ENCODE results near the gene ZNF804A.
"Not testable (repeated sequence)": the region's sequence is repeated elsewhere in the genome, so short reads cannot be mapped to it uniquely, and the experiment has no call there.

Gene ZNF804A

DNA sequence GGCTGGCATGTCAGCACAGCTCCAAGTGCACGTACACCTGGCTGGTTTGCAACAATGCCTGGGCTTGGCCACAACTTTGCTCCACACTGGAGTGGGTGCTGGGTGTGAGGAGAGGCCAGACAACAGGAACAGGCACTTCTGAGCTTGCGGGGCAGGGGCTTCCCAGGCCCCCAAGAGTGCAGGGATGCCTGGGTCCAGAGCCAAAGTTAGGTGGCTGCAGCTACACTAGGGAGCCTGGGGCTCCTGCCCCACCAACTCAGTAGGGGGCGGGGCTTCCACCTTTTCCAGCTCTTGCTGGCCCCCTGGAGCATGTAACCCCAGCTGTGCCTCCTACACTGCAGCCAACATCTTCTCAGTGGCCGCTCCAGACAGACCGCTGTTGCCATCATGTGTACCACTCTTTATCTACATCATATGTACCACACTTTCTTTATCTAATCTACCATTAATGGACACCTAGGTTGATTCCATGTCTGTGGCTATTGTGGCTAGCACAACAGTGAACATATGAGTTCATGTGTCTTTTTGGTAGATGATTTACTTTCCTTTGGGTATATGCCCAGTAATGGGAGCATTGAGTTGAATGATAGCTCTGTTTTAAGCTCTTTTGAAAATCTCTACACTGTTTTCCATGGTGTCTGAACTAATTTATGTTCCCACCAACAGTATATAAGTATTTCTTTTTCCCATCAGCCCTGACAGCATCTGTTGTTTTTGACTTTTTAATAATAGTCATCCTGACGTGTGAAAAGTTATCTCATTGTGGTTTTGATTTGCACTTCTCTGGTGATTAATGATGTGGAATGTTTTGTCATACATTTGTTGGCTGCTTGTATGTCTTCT lies 87.9 kb downstream of the ZNF804A start:
- no peak overlapping the region for H3K27ac ChIP-seq
- no peak overlapping the region for H3K4me3 ChIP-seq

GRCh38 chr2:184689638-184690037 lies 91.3 kb downstream of the ZNF804A start:
- Histone ChIP-seq H3K4me3 (no peak overlapping the region), H3K27ac (no peak overlapping the region)

DNA sequence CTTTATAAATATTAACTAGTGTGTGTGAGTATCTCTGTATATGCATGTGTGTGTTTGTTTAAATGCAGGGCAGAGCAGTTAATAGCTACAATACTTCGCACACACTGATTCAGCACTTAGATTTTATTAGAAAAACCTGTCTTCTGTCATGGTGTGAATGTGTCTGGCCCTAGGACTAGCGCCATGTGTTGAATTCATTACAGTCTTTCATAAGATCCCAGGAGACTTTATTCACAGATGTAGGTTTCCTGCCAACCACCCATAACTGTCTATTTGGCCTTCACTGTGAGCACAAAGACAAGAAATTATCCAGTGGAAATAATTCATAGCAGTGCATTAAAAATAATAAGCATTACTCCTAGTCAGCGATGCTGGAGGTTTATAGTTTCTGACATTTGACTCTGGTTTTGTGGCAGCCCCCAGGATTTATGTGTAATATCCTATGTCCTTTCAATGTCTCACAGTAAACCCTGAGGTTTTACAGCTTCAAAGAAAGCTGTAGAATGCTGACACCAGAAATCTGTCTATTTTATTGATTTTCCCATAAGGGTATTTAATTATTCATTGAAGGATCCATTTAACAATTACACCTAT lies 93.9 kb downstream of the ZNF804A start:
- H3K27ac ChIP-seq, result no peak overlapping the region

GRCh38 chr2:184696644-184697043 lies 98.3 kb downstream of the ZNF804A start:
- Histone ChIP-seq H3K27ac (no peak overlapping the region), H3K4me3 (no peak overlapping the region)

More for the DNA sequence above, 93.9 kb downstream of the ZNF804A start:
- no peak overlapping the region for H3K4me3 ChIP-seq

GRCh38 chr2:184698476-184698875 lies 100.1 kb downstream of the ZNF804A start:
- Histone ChIP-seq H3K27ac (no peak overlapping the region), H3K4me3 (no peak overlapping the region)

DNA sequence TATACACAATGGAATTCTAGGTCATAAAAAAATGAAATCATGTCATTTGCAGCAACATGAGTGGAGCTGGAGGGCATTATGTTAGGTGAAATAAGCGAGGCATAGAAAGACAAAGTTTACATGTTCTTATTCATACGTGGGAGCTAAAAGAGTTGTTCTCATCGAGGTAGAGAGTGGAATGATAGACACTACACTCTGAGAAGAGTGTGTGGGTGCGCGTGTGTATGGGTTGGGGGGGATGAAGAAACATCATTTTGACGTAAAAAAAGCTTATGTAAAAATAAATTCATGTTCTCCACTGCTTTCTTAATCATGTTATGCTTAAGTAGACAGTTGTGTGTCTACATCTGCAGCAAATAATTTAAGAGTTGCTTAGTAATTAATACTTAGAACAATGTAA lies 123.6 kb downstream of the ZNF804A start:
- no peak overlapping the region for H3K4me3 ChIP-seq
- no peak overlapping the region for H3K27ac ChIP-seq

DNA sequence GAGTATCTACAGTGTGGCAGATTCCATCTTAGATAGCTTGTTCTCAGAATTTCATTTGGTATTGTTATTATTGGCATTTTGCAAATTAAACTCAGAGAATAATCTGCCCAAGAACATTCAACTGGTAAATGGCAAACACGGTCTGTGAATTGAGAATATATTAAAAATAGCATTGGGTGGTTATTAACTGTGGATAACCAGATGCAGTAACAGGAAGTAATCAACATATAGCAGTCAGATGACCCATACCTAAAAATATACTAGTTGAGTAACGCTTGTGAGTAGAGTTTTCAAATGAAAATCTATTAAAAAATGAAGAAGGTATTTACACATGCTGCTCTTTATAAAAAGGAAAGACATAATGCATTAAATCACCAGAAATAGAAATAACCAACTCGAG lies 129.5 kb downstream of the ZNF804A start:
- Histone ChIP-seq H3K4me3 (no peak overlapping the region), H3K27ac (no peak overlapping the region)

DNA sequence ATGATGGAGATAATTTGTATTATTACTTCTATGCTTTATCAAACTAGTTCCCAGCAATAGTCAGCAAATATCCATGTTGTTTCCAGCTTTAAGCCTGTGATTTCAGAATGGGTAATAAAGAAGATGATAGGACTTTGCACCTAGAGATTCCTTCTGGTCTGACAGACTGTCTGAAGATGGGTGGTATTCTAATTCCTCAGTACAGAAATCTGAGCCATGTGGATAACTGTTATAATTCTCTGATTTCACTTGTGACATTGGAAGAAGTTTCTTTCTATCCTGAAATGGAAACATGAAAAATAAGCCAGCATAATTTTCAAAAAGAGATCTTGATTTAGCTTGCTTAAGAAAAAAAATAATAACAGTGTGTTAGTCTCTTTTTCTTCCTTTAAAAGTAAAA lies 130.1 kb downstream of the ZNF804A start:
- H3K4me3 ChIP-seq, result no peak overlapping the region
- H3K27ac ChIP-seq, result no peak overlapping the region

- no peak overlapping the region for H3K27ac ChIP-seq
- no peak overlapping the region for H3K4me3 ChIP-seq
Measured at GRCh38 chr2:184729581-184729980, 131.3 kb downstream of the ZNF804A start.

GRCh38 chr2:184730288-184730687 lies 132.0 kb downstream of the ZNF804A start:
- Histone ChIP-seq H3K4me3 (no peak overlapping the region), H3K27ac (no peak overlapping the region)

- Histone ChIP-seq H3K4me3 (no peak overlapping the region), H3K27ac (no peak overlapping the region)
Measured at GRCh38 chr2:184734338-184734737, 136.0 kb downstream of the ZNF804A start.

DNA sequence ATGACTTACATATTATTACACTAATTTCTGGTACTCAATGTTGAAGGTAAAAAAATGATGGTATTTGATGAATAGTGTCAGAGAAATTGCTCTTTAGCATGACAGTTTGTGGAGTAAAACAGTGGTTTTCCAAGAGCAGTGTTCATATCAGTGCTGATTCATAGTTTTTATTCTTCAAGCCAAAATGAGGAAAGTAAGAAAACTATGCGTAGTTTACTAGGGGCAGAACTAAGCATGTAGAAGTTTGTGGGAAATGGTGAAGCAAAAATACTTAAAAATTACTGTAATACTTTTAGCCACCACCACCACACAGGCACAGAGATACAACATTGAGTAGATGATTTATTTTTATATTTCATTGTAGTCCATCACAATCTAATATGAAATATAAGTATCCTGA lies 137.3 kb downstream of the ZNF804A start:
- no peak overlapping the region for H3K27ac ChIP-seq
- no peak overlapping the region for H3K4me3 ChIP-seq

DNA sequence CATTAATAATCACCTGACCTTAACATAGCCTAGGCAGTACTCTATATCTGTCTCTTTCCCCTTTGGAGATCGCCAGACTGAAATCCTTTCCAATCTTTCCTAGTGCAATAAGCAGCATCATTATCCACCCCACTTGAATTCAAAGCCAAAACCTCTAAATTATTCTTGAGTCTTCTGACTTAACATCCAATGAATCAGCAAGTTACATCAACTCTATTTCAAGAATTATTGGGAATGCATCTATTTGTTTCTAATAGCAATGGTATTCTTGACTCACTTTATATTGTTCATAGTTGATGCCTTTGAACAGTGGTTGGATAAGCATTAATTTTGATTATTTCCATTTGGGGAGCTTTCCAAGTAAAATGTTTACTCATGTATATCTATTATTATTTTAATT lies 144.8 kb downstream of the ZNF804A start:
- H3K27ac ChIP-seq, result no peak overlapping the region
- no peak overlapping the region for H3K4me3 ChIP-seq

GRCh38 chr2:184756161-184756560 lies 157.8 kb downstream of the ZNF804A start:
- Histone ChIP-seq H3K4me3 (no peak overlapping the region), H3K27ac (no peak overlapping the region)

- Histone ChIP-seq H3K4me3 (no peak overlapping the region), H3K27ac (no peak overlapping the region)
Measured at GRCh38 chr2:184756885-184757284, 158.6 kb downstream of the ZNF804A start.

- H3K4me3 ChIP-seq, H3K27ac ChIP-seq: not testable (repeated sequence)
Measured at GRCh38 chr2:184759557-184760255, 161.4 kb downstream of the ZNF804A start.

DNA sequence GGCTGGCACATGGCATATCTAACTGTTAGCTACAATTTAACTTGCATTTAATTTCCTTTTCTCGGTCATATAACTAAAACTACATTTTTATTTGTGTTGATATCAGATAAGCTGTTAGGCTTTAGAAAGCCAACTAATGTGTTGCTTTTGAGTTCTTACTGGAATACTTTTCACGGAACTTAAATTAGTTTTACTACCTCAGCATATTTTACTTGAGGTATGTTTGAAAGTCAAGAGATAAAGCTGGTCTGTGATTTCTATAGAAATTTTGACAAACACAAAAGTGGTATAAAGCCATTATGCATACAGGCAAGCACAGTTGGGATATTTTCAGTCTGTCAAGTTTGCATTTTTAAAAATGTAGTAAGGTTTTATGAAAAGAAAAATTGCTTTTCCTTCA lies 162.6 kb downstream of the ZNF804A start:
- no peak overlapping the region for H3K27ac ChIP-seq
- no peak overlapping the region for H3K4me3 ChIP-seq

- peak overlapping the region in 1 of 21 experiments; percentile 12 for H3K27ac ChIP-seq
- peak overlapping the region in 1 of 7 experiments; percentile 19 for H3K4me3 ChIP-seq
Measured at GRCh38 chr2:184765112-184765895, 167.0 kb downstream of the ZNF804A start.

- Histone ChIP-seq H3K27ac (no peak overlapping the region), H3K4me3 (no peak overlapping the region)
Measured at GRCh38 chr2:184767059-184767458, 168.7 kb downstream of the ZNF804A start.

- Histone ChIP-seq H3K27ac (no peak overlapping the region), H3K4me3 (no peak overlapping the region)
Measured at GRCh38 chr2:184769023-184769422, 170.7 kb downstream of the ZNF804A start.
